IMR-90 (cell line): ENCODE data around the gene COMMD1. TPM values are rescaled to one million over a fixed set of nuclear protein-coding genes. Genes with fewer than 3 reads are reported as not detected.

Experiments
- ATAC-seq: fragments of 200-7000 bp; cut with Tn5 transposase; 2 replicates; pipeline ENCODE4 v1.9.1; 2020; ENCODE audit warnings: low read depth, mild to moderate bottlenecking, moderate library complexity
- BruUV-seq: library from RNA; stranded (reverse); fragments of 400-500 nt; replicated peaks from 2 replicates; lab custom pipeline; 2021; lab: Mats Ljungman, UMichigan
- CTCF ChIA-PET: fragments of 300-600 bp; formaldehyde crosslinking; extraction: SDS; loops from one replicate; lab custom pipeline; 2021; ENCODE audit warnings: antibody characterized with exemption; lab: Yijun Ruan, JAX
- POLR2A ChIA-PET: fragments of 300-600 bp; sonication (Branson Sonifier 250); formaldehyde crosslinking; loops from one replicate; lab custom pipeline; 2022; ENCODE audit warnings: antibody characterized with exemption; ENCODE audit not compliant: unreplicated experiment; lab: Charles Lee
- DNase-seq: peaks from one replicate; pipeline ENCODE4 v3.0.0; 2013
- H2AFZ ChIP-seq: replicated peaks from 2 replicates; pipeline ENCODE3; 2013; ENCODE audit warnings: low read length, mild to moderate bottlenecking; ENCODE audit not compliant: poor library complexity
- H2AK5ac ChIP-seq: 2 replicates; pipeline ENCODE4 v1.6.1; 2013; ENCODE audit warnings: low read depth, low read length, inconsistent platforms
- H2AK9ac ChIP-seq: replicated peaks from 2 replicates; pipeline ENCODE3; 2013; ENCODE audit warnings: mild to moderate bottlenecking, low read depth, low read length, moderate library complexity; ENCODE audit not compliant: poor library complexity
- H2BK120ac ChIP-seq: 2 replicates; pipeline ENCODE4 v1.6.1; 2013; ENCODE audit warnings: low read depth, low read length, inconsistent platforms
- H2BK15ac ChIP-seq: 3 replicates; pipeline ENCODE4 v1.6.1; 2013; ENCODE audit warnings: low read depth, low read length, inconsistent platforms
- H2BK20ac ChIP-seq: 2 replicates; pipeline ENCODE4 v1.6.1; 2013; ENCODE audit warnings: low read depth, mild to moderate bottlenecking, inconsistent platforms, low read length, moderate library complexity
- H2BK5ac ChIP-seq: 2 replicates; pipeline ENCODE4 v1.6.1; 2013; ENCODE audit warnings: mild to moderate bottlenecking, low read depth, low read length, inconsistent platforms; ENCODE audit not compliant: poor library complexity, severe bottlenecking
- H3K14ac ChIP-seq: replicated peaks from 2 replicates; pipeline ENCODE4 v1.6.1; 2013; ENCODE audit warnings: low read depth, low read length, inconsistent platforms
- H3K18ac ChIP-seq: 2 replicates; pipeline ENCODE4 v1.6.1; 2013; ENCODE audit warnings: low read depth, low read length, control low read depth
- H3K23ac ChIP-seq: 2 replicates; pipeline ENCODE4 v1.6.1; 2013; ENCODE audit warnings: low read depth, low read length, inconsistent platforms
- H3K27ac ChIP-seq: 2 replicates; pipeline ENCODE4 v1.5.1; 2013; ENCODE audit warnings: mild to moderate bottlenecking, control low read depth, low read length; ENCODE audit not compliant: insufficient read depth
- H3K27me3 ChIP-seq: 2 replicates; pipeline ENCODE4 v1.6.1; 2013; ENCODE audit warnings: low read length; ENCODE audit not compliant: control insufficient read depth, insufficient read depth
- H3K36me3 ChIP-seq: 2 replicates; pipeline ENCODE4 v1.6.1; 2013; ENCODE audit warnings: low read length, mixed read lengths; ENCODE audit not compliant: control insufficient read depth, insufficient read depth
- H3K4ac ChIP-seq: 2 replicates; pipeline ENCODE4 v1.6.1; 2013; ENCODE audit warnings: low read depth, low read length, inconsistent platforms
- H3K4me1 ChIP-seq: 2 replicates; pipeline ENCODE4 v1.6.1; 2013; ENCODE audit warnings: low read length, mixed read lengths; ENCODE audit not compliant: control insufficient read depth, insufficient read depth
- H3K4me2 ChIP-seq: 2 replicates; pipeline ENCODE4 v1.6.1; 2013; ENCODE audit warnings: low read depth, mild to moderate bottlenecking, control low read depth, low read length, moderate library complexity
- H3K4me3 ChIP-seq: 2 replicates; pipeline ENCODE4 v1.5.1; 2013; ENCODE audit warnings: low read depth, mild to moderate bottlenecking, control low read depth, low read length, moderate library complexity; ENCODE audit not compliant: insufficient read depth
- H3K56ac ChIP-seq: 2 replicates; pipeline ENCODE4 v1.6.1; 2013; ENCODE audit warnings: low read length, inconsistent platforms; ENCODE audit not compliant: insufficient read depth; ENCODE audit errors: extremely low read depth
- H3K79me1 ChIP-seq, 2 experiments: 2 replicates each; pipeline ENCODE4 v1.6.1; 2013; ENCODE audit warnings: low read length in 2 of 2, inconsistent platforms in 1 of 2, low read depth in 1 of 2
- H3K9ac ChIP-seq: 2 replicates; pipeline ENCODE4 v1.6.1; 2013; ENCODE audit warnings: low read depth, low read length, control low read depth
- H3K9me1 ChIP-seq: 2 replicates; pipeline ENCODE4 v1.6.1; 2013; ENCODE audit warnings: low read length, inconsistent platforms; ENCODE audit not compliant: insufficient read depth
- H3K9me3 ChIP-seq: 2 replicates; pipeline ENCODE4 v1.6.1; 2013; ENCODE audit warnings: low read length; ENCODE audit not compliant: control insufficient read depth, insufficient read depth
- H4K20me1 ChIP-seq: 2 replicates; pipeline ENCODE4 v1.6.1; 2013; ENCODE audit warnings: low read length, inconsistent platforms; ENCODE audit not compliant: insufficient read depth
- H4K5ac ChIP-seq: 2 replicates; pipeline ENCODE4 v1.6.1; 2013; ENCODE audit warnings: mild to moderate bottlenecking, low read depth, low read length, control low read depth
- H4K8ac ChIP-seq, 2 experiments: 2 replicates each; pipeline ENCODE4 v1.6.1; 2013; ENCODE audit warnings: low read depth in 2 of 2, low read length in 2 of 2, control low read depth in 1 of 2, inconsistent platforms in 1 of 2
- H4K91ac ChIP-seq: 2 replicates; pipeline ENCODE4 v1.6.1; 2013; ENCODE audit warnings: low read depth, low read length, inconsistent platforms; ENCODE audit not compliant: insufficient read depth
- CEBPB ChIP-seq: IDR thresholded peaks from 2 replicates; pipeline ENCODE4 v1.6.1; 2012; ENCODE audit warnings: low read depth, low read length, improper control_type of control experiment
- MAFK ChIP-seq: IDR thresholded peaks from 2 replicates; pipeline ENCODE4 v1.6.1; 2012; ENCODE audit warnings: low read depth, low read length, improper control_type of control experiment
- MAZ ChIP-seq: IDR thresholded peaks from 2 replicates; pipeline ENCODE4 v1.6.1; 2012; ENCODE audit warnings: low read depth, mild to moderate bottlenecking, low read length, improper control_type of control experiment, moderate library complexity, borderline replicate concordance
- WGBS, 2 experiments: methylation state at CpG; one replicate each; pipeline versions ENCODE4 v1.1.5 to v1.1.7; 2013; ENCODE audit warnings: missing lambda C conversion rate in 2 of 2; ENCODE audit not compliant: insufficient read length in 1 of 2; ENCODE audit errors: extremely low coverage in 2 of 2; 5-methylcytosine and 5-hydroxymethylcytosine counted together
- dilution Hi-C: fragments of 300-500 bp; cut with HindIII; formaldehyde crosslinking; loops from one replicate; pipeline ENCODE4 v1.14.3; 2018; ENCODE audit warnings: low sequenced_read_pairs; ENCODE audit not compliant: unreplicated experiment
- in situ Hi-C: fragments of 300-500 bp; cut with MboI; formaldehyde crosslinking; loops from 3 replicates; pipeline ENCODE4 v1.14.3; 2019; ENCODE audit warnings: low sequenced_read_pairs, inconsistent platforms, mixed read lengths
- intact Hi-C: fragments of 100-400 bp; cut with micrococcal nuclease; formaldehyde crosslinking; loops from 2 replicates; pipeline ENCODE4 v1.10.0; 2022
- polyA plus RNA-seq, 3 experiments: library from polyadenylated mRNA; depleted of rRNA; stranded (reverse); fragments of >200 nt; gene quantifications; 2 replicates each; pipeline ENCODE4 v1.2.3, GENCODE V29; 2012; ENCODE audit warnings: low replicate concordance in 1 of 3
- total RNA-seq: library from RNA; depleted of rRNA; stranded (reverse); fragments of >200 nt; gene quantifications from 2 replicates; pipeline ENCODE4 v1.2.3, GENCODE V29; 2012

Gene COMMD1
- total and polyA plus RNA-seq, 2 of the 4 experiments (the other 2 are of a cell fraction), result 42.8 to 60.4 TPM

GRCh38 chr2:61966087-61966727 lies 60.7 kb downstream of the COMMD1 start:
- no peak overlapping the region for H2BK20ac ChIP-seq
- no peak overlapping the region for H4K5ac ChIP-seq
- no peak overlapping the region for H2BK120ac ChIP-seq
- H3K56ac ChIP-seq, result no peak overlapping the region
- no peak overlapping the region for H2AK9ac ChIP-seq
- ChIA-PET CTCF (interaction anchor here (0.6 kb wide), 1 partner anchor 391 kb away, joined by 3 read pairs; no protein-coding TSS in a partner anchor), POLR2A (no interaction called here)
- ATAC-seq, result no peak
- H3K4me2 ChIP-seq, result no peak overlapping the region
- H3K18ac ChIP-seq, result no peak overlapping the region
- no peak overlapping the region for H3K4ac ChIP-seq
- no peaks in the 10 kb centered on the region for H3K27me3 ChIP-seq
- peaks cover 3% of the 10 kb centered on the region for H3K4me1 ChIP-seq
- no peak for TF ChIP-seq MAZ
- TF ChIP-seq CEBPB, result no peak
- no peak for TF ChIP-seq MAFK
- H2BK15ac ChIP-seq, result no peak overlapping the region
- in situ Hi-C loops (no loop called here), dilution Hi-C loops (no loop called here), intact Hi-C loops (no loop called here)
- WGBS, 2 experiments, result no CpG with 5 or more reads among the region's 2 CpGs
- no peak overlapping the region for H4K91ac ChIP-seq
- no TSS peak for BruUV-seq
- H4K8ac ChIP-seq, result no peak overlapping the region
- no peak overlapping the region for H3K23ac ChIP-seq
- H4K20me1 ChIP-seq, result peaks cover 6% of the 10 kb centered on the region; the same call in 1 of the 2 replicates
- H2BK5ac ChIP-seq, result no peak overlapping the region
- no peak for DNase-seq
- H3K4me3 ChIP-seq, result no peak overlapping the region
- no peaks in the 10 kb centered on the region for H3K9me3 ChIP-seq
- H3K9ac ChIP-seq, result no peak overlapping the region
- no peak overlapping the region for H2AK5ac ChIP-seq
- H3K79me1 ChIP-seq, result peaks cover 5 to 10% of the 10 kb centered on the region in 2 experiments; a peak in 3 of 4 replicates
- H3K27ac ChIP-seq, result no peak overlapping the region
- H3K9me1 ChIP-seq, result peaks cover 4% of the 10 kb centered on the region; the same call in 1 of the 2 replicates
- no peak overlapping the region for H3K14ac ChIP-seq
- no peaks in the 10 kb centered on the region for H3K36me3 ChIP-seq
- H2AFZ ChIP-seq, result no peak overlapping the region
